Endothelial cell of umbilical vein (primary cell): ENCODE data around the gene RETREG2. TPM values are rescaled to one million over a fixed set of nuclear protein-coding genes. Genes with fewer than 3 reads are reported as not detected.

Experiments
- BruUV-seq: library from RNA; stranded (reverse); fragments of 400-500 nt; replicated peaks from 2 replicates; lab custom pipeline; 2021; lab: Mats Ljungman, UMichigan
- CTCF ChIA-PET: fragments of 300-600, 350-600 bp; sonication (Branson Sonifier 250); formaldehyde crosslinking; loops from one replicate; lab custom pipeline; 2021; ENCODE audit warnings: antibody characterized with exemption, inconsistent platforms; lab: Charles Lee
- POLR2A ChIA-PET: fragments of 300-600, 350-600 bp; sonication (Branson Sonifier 250); formaldehyde crosslinking; loops from one replicate; lab custom pipeline; 2021; ENCODE audit warnings: antibody characterized with exemption, inconsistent platforms; lab: Charles Lee
- DNase-seq: peaks from one replicate; pipeline ENCODE4 v3.0.0-alpha.2; 2011; ENCODE audit warnings: low read depth, low spot score
- FAIRE-seq: peaks from 2 replicates; lab custom pipeline; 2011; peaks lifted over from hg19 to GRCh38; lab: Jason Lieb, UNC
- H2AFZ ChIP-seq: 2 replicates; pipeline ENCODE4 v1.6.0; 2012; ENCODE audit warnings: low read depth, low read length, control low read depth, inconsistent platforms
- H3K27ac ChIP-seq: 2 replicates; pipeline ENCODE4 v1.5.1; 2011; ENCODE audit warnings: low read depth, mild to moderate bottlenecking, control low read depth, low read length, moderate library complexity; ENCODE audit not compliant: insufficient read depth
- H3K27me3 ChIP-seq, 2 experiments: 2 replicates each; pipeline versions ENCODE4 v1.6.0 to v1.6.1; 2011; ENCODE audit warnings: low read length in 2 of 2, mixed read lengths in 1 of 2; ENCODE audit not compliant: control insufficient read depth in 2 of 2, insufficient read depth in 2 of 2
- H3K36me3 ChIP-seq, 2 experiments: 2 replicates in 1 of 2; 3 replicates in 1 of 2; pipeline ENCODE4 v1.5.1; 2011; ENCODE audit warnings: low read length in 2 of 2, mild to moderate bottlenecking in 1 of 2, moderate library complexity in 1 of 2; ENCODE audit not compliant: control insufficient read depth in 2 of 2, insufficient read depth in 2 of 2; ENCODE audit errors: extremely low read depth in 1 of 2
- H3K4me1 ChIP-seq: 3 replicates; pipeline ENCODE4 v1.5.1; 2011; ENCODE audit warnings: mild to moderate bottlenecking, low read length; ENCODE audit not compliant: control insufficient read depth, insufficient read depth; ENCODE audit errors: extremely low read depth
- H3K4me2 ChIP-seq: 2 replicates; pipeline ENCODE4 v1.6.1; 2011; ENCODE audit warnings: low read length, control low read depth, mixed read lengths; ENCODE audit not compliant: insufficient read depth
- H3K4me3 ChIP-seq, 3 experiments: fragments of 200-600 bp in 1 of 3; sonication (generic), shearing (Covaris generic) in 1 of 3; replicated peaks in 1 of 3; 2 replicates each; pipeline ENCODE4 v1.5.1; 2011 to 2016; ENCODE audit warnings: control low read depth in 3 of 3, low read length in 3 of 3, mild to moderate bottlenecking in 2 of 3, inconsistent platforms in 1 of 3, low read depth in 1 of 3, moderate library complexity in 1 of 3; ENCODE audit not compliant: insufficient read depth in 1 of 3
- H3K79me2 ChIP-seq: 2 replicates; pipeline ENCODE4 v1.6.0; 2012; ENCODE audit warnings: low read length, inconsistent platforms; ENCODE audit not compliant: control insufficient read depth, insufficient read depth
- H3K9ac ChIP-seq: replicated peaks from 2 replicates; pipeline ENCODE3; 2011; ENCODE audit warnings: low read length, control low read depth; ENCODE audit not compliant: insufficient read depth; ENCODE audit errors: extremely low read depth
- H3K9me1 ChIP-seq: replicated peaks from 3 replicates; pipeline ENCODE4 v1.6.0; 2011; ENCODE audit warnings: mild to moderate bottlenecking, low read length; ENCODE audit not compliant: control insufficient read depth, insufficient read depth; ENCODE audit errors: extremely low read depth
- H3K9me3 ChIP-seq: replicated peaks from 2 replicates; pipeline ENCODE4 v1.5.1; 2012; ENCODE audit warnings: low read length, inconsistent platforms; ENCODE audit not compliant: control insufficient read depth, insufficient read depth
- H4K20me1 ChIP-seq: replicated peaks from 2 replicates; pipeline ENCODE3; 2011; ENCODE audit warnings: mild to moderate bottlenecking, low read length; ENCODE audit not compliant: control insufficient read depth, insufficient read depth; ENCODE audit errors: extremely low read depth
- CTCF ChIP-seq, 2 donors: IDR thresholded peaks; 1 replicate in 1 of 2; 2 replicates in 1 of 2; pipeline ENCODE4 v1.5.1; 2011; ENCODE audit warnings: low read length in 2 of 2, mild to moderate bottlenecking in 2 of 2, moderate library complexity in 2 of 2, control low read depth in 1 of 2, inconsistent platforms in 1 of 2, low read depth in 1 of 2; ENCODE audit not compliant: insufficient read depth in 1 of 2; ENCODE audit errors: extremely low read depth in 1 of 2
- EZH2 ChIP-seq: IDR thresholded peaks from 2 replicates; pipeline ENCODE4 v1.6.1; 2012; ENCODE audit warnings: borderline replicate concordance, low read depth, mild to moderate bottlenecking, moderate library complexity, low read length, inconsistent platforms; ENCODE audit not compliant: severe bottlenecking
- FOS ChIP-seq: IDR thresholded peaks from 2 replicates; pipeline ENCODE4 v1.6.1; 2011; ENCODE audit warnings: mild to moderate bottlenecking, low read length, moderate library complexity, borderline replicate concordance; ENCODE audit not compliant: insufficient read depth
- GATA2 ChIP-seq: IDR thresholded peaks from 2 replicates; pipeline ENCODE4 v1.7.0; 2011; ENCODE audit warnings: low read depth, mild to moderate bottlenecking, moderate library complexity, mixed read lengths, low read length; ENCODE audit not compliant: insufficient read length, insufficient read depth
- JUN ChIP-seq: IDR thresholded peaks from 2 replicates; pipeline ENCODE4 v1.6.1; 2011; ENCODE audit warnings: borderline replicate concordance, low read depth; ENCODE audit not compliant: insufficient read length, insufficient read depth
- MAX ChIP-seq: IDR thresholded peaks from 2 replicates; pipeline ENCODE4 v1.6.1; 2011; ENCODE audit not compliant: insufficient read depth, insufficient read length
- MYC ChIP-seq: IDR thresholded peaks from one replicate; pipeline ENCODE4 v1.6.1; 2011; ENCODE audit warnings: mild to moderate bottlenecking, low read depth, low read length
- POLR2A ChIP-seq: IDR thresholded peaks from 2 replicates; pipeline ENCODE4 v1.6.1; 2012; ENCODE audit warnings: low read depth, mild to moderate bottlenecking, control low read depth, low read length
- POLR2AphosphoS5 ChIP-seq: IDR thresholded peaks from 2 replicates; pipeline ENCODE4 v1.6.1; 2012; ENCODE audit warnings: low read depth, mild to moderate bottlenecking, control low read depth, low read length, moderate library complexity; ENCODE audit not compliant: insufficient read depth
- dilution Hi-C: fragments of 300-500 bp; cut with MboI; formaldehyde crosslinking; loops from one replicate; pipeline ENCODE4 v1.15.0; 2019; ENCODE audit warnings: low sequenced_read_pairs; ENCODE audit not compliant: extremely low pct_ligation_motif_present
- intact Hi-C: fragments of 100-400 bp; cut with micrococcal nuclease; formaldehyde crosslinking; loops from one replicate; pipeline ENCODE4 v1.10.0; 2022
- polyA plus RNA-seq, 4 experiments: library from polyadenylated mRNA; depleted of rRNA in 3 of 4; stranded (reverse) in 3 of 4; unstranded in 1 of 4; fragments of >200 nt; gene quantifications; 2 replicates each; pipeline versions ENCODE4 v1.2.1 to v1.2.3, GENCODE V29; 2011 to 2012; ENCODE audit warnings: missing spikeins in 1 of 4
- total RNA-seq: library from RNA; stranded (reverse); gene quantifications from 2 replicates; pipeline ENCODE4 v1.2.3, GENCODE V29; 2021

RETREG2 gene
- total and polyA plus RNA-seq, 2 donors (not counting 3 experiments of a cell fraction or from before 2014, with no cell fraction given): 59.5 to 76.1 TPM

GRCh38 chr2:219221957-219222518, 44.0 kb downstream of the RETREG2 start:
- Histone ChIP-seq H3K9me3 (no peaks in the 10 kb centered on the region), H3K4me3 (no peak overlapping the region), H3K9me1 (no peaks in the 10 kb centered on the region), H3K4me1 (peaks cover 14% of the 10 kb centered on the region), H4K20me1 (no peaks in the 10 kb centered on the region), H3K27ac (no peak overlapping the region), H3K36me3 (peaks cover 3 to 46% of the 10 kb centered on the region in 2 experiments), H3K4me2 (no peak overlapping the region), H3K79me2 (peaks cover 1% of the 10 kb centered on the region), H3K9ac (no peak overlapping the region), H3K27me3 (no peaks in the 10 kb centered on the region), H2AFZ (no peak overlapping the region)
- no peak for DNase-seq
- ChIA-PET CTCF (no interaction called here), POLR2A (no interaction called here)
- TF ChIP-seq GATA2 (no peak), POLR2AphosphoS5 (no peak), MYC (no peak), MAX (no peak), FOS (no peak), CTCF (IDR thresholded peaks at IDR 0.05; ENCODE audit: extremely low read depth in 1 of 2, insufficient read depth in 1 of 2, low read depth in 1 of 2, low read length in 2 of 2) (no peak), JUN (no peak), EZH2 (no peak), POLR2A (no peak)
- intact Hi-C loops: no loop called here
- FAIRE-seq: no peak
- no TSS peak for BruUV-seq
- dilution Hi-C loops: no loop called here
